A549 (cell line): ENCODE results near the gene FADS3. TPM values are rescaled to one million over a fixed set of nuclear protein-coding genes. Genes with fewer than 3 reads are reported as not detected.

Experiments
- ATAC-seq, 2 experiments: fragments of 200-7000 bp in 1 of 2; fragments of >200 bp in 1 of 2; cut with Nextera tagmentation in 1 of 2; cut with Tn5 transposase in 1 of 2; 3 replicates each; pipeline versions ENCODE4 v1.8.0 to v1.9.1; 2018 to 2020; ENCODE audit warnings: mild to moderate bottlenecking in 1 of 2, moderate library complexity in 1 of 2
- CTCF ChIA-PET: fragments of 300-600 bp; sonication (Branson Sonifier 250); formaldehyde crosslinking; extraction: SDS; loops from one replicate; lab custom pipeline; 2021; ENCODE audit warnings: antibody characterized with exemption, inconsistent platforms; lab: Yijun Ruan, JAX
- POLR2A ChIA-PET: fragments of 350-600 bp; formaldehyde crosslinking; extraction: SDS; loops from one replicate; lab custom pipeline; 2021; ENCODE audit warnings: antibody characterized with exemption, inconsistent platforms; lab: Yijun Ruan, JAX
- DNase-seq, 2 experiments: peaks; one replicate each; pipeline versions ENCODE4 v3.0.0 to v3.0.0-alpha.2; 2011 to 2016; ENCODE audit warnings: low read depth in 1 of 2, low spot score in 1 of 2
- FAIRE-seq: peaks from 2 replicates; lab custom pipeline; 2011; peaks lifted over from hg19 to GRCh38; lab: Jason Lieb, UNC
- H3K27ac ChIP-seq, 2 experiments: fragments of >200 bp; sonication (Bioruptor Twin); formaldehyde crosslinking; 3 replicates each; pipeline ENCODE4 v1.5.1; 2016 to 2017
- H3K4me1 ChIP-seq: fragments of >200 bp; sonication (Bioruptor Twin); formaldehyde crosslinking; 3 replicates; pipeline ENCODE4 v1.6.1; 2016
- H3K4me2 ChIP-seq: fragments of >200 bp; sonication (Bioruptor Twin); formaldehyde crosslinking; 3 replicates; pipeline ENCODE4 v1.6.1; 2016
- H3K4me3 ChIP-seq: fragments of >200 bp; sonication (Bioruptor Twin); formaldehyde crosslinking; 3 replicates; pipeline ENCODE4 v1.5.1; 2016
- H3K9me3 ChIP-seq: fragments of >200 bp; sonication (Bioruptor Twin); formaldehyde crosslinking; 3 replicates; pipeline ENCODE4 v1.6.1; 2016
- EHF ChIP-seq: fragments of 250-450 bp; sonication (Bioruptor Pico); IDR thresholded peaks from 2 replicates; pipeline ENCODE4 v1.5.0; 2020; ENCODE audit warnings: mild to moderate bottlenecking
- FOSB ChIP-seq: fragments of 250-450 bp; sonication (Bioruptor Pico); IDR thresholded peaks from 2 replicates; pipeline ENCODE4 v1.5.0; 2020; ENCODE audit warnings: mild to moderate bottlenecking, moderate library complexity
- FOXS1 ChIP-seq: fragments of 250-450 bp; sonication (Bioruptor Pico); IDR thresholded peaks from 2 replicates; pipeline ENCODE4 v1.5.0; 2020; ENCODE audit warnings: mild to moderate bottlenecking, moderate library complexity
- GATA3 ChIP-seq: IDR thresholded peaks from 2 replicates; pipeline ENCODE4 v1.6.1; 2012; ENCODE audit warnings: borderline replicate concordance
- HEYL ChIP-seq: fragments of 250-450 bp; sonication (Bioruptor Pico); IDR thresholded peaks from 2 replicates; pipeline ENCODE4 v1.8.0; 2021; ENCODE audit warnings: mild to moderate bottlenecking, moderate library complexity
- HOXB5 ChIP-seq: fragments of 250-450 bp; sonication (Bioruptor Pico); IDR thresholded peaks from 2 replicates; pipeline ENCODE4 v1.5.0; 2020; ENCODE audit warnings: mild to moderate bottlenecking, moderate library complexity
- JUN ChIP-seq, 2 experiments: fragments of >200 bp; sonication (Bioruptor Twin); formaldehyde crosslinking; IDR thresholded peaks; 2 replicates in 1 of 2; 3 replicates in 1 of 2; pipeline ENCODE4 v1.6.1; 2016 to 2017
- JUNB ChIP-seq: fragments of >200 bp; sonication (Bioruptor Twin); formaldehyde crosslinking; IDR thresholded peaks from 2 replicates; pipeline ENCODE4 v1.6.1; 2016
- KDM5A ChIP-seq: fragments of 200-600 bp; sonication (generic); IDR thresholded peaks from 2 replicates; pipeline ENCODE4 v1.6.1; 2016; ENCODE audit warnings: antibody characterized with exemption, mild to moderate bottlenecking
- MAFK ChIP-seq: fragments of 450-650 bp; IDR thresholded peaks from 2 replicates; pipeline ENCODE4 v1.6.1; 2014; ENCODE audit not compliant: partially characterized antibody
- MYC ChIP-seq: IDR thresholded peaks from 2 replicates; pipeline ENCODE4 v1.6.1; 2012; ENCODE audit warnings: mild to moderate bottlenecking, inconsistent platforms, low read length, improper control_type of control experiment, borderline replicate concordance
- POLR2A ChIP-seq: IDR thresholded peaks from 2 replicates; pipeline ENCODE4 v1.6.1; 2012; ENCODE audit warnings: mild to moderate bottlenecking, low read length
- POLR2AphosphoS2 ChIP-seq: conservative IDR thresholded peaks from 2 replicates; pipeline ENCODE4 v1.6.1; 2012; ENCODE audit warnings: low read length, improper control_type of control experiment, inconsistent platforms
- RAD21 ChIP-seq, 2 experiments: fragments of >200 bp in 1 of 2; sonication (Bioruptor Twin) in 1 of 2; formaldehyde crosslinking in 1 of 2; IDR thresholded peaks in 1 of 2; conservative IDR thresholded peaks in 1 of 2; 2 replicates in 1 of 2; 3 replicates in 1 of 2; pipeline ENCODE4 v1.6.1; 2012 to 2018; ENCODE audit warnings: inconsistent platforms in 1 of 2
- RNF2 ChIP-seq: fragments of 200-600 bp; sonication (generic); IDR thresholded peaks from 2 replicates; pipeline ENCODE4 v1.6.1; 2016; ENCODE audit warnings: low read depth, mild to moderate bottlenecking, antibody characterized with exemption, moderate library complexity, borderline replicate concordance
- SMC3 ChIP-seq: fragments of >200 bp; sonication (Bioruptor Twin); formaldehyde crosslinking; IDR thresholded peaks from 3 replicates; pipeline ENCODE4 v1.6.1; 2018; ENCODE audit warnings: inconsistent platforms
- ZNF302 ChIP-seq: fragments of 250-450 bp; sonication (Bioruptor Pico); IDR thresholded peaks from 2 replicates; pipeline ENCODE4 v1.9.0; 2021; ENCODE audit warnings: inconsistent platforms, mild to moderate bottlenecking, moderate library complexity
- ZSCAN20 ChIP-seq: fragments of 250-450 bp; sonication (Bioruptor Pico); IDR thresholded peaks from 2 replicates; pipeline ENCODE4 v1.8.0; 2022; ENCODE audit warnings: mild to moderate bottlenecking, moderate library complexity
- WGBS: methylation state at CpG from one replicate; pipeline ENCODE4 v1.1.6; 2017; ENCODE audit errors: missing lambda C conversion rate; 5-methylcytosine and 5-hydroxymethylcytosine counted together
- polyA plus RNA-seq, 4 experiments: library from polyadenylated mRNA; depleted of rRNA in 3 of 4; stranded (reverse); fragments of >200 nt; fragmentation: RNase III in 1 of 4; extraction: RNeasy Plus Mini Kit Qiagen cat#74134 plus additional on column Dnase treatment in 1 of 4; gene quantifications; 2 replicates in 3 of 4; 3 replicates in 1 of 4; pipeline ENCODE4 v1.2.3, GENCODE V29; 2011 to 2017
- TF ChIP-seq, protein P1 (sequence below): fragments of 250-450 bp; sonication (Bioruptor Pico); IDR thresholded peaks from 2 replicates; pipeline ENCODE4 v1.5.0; 2021; ENCODE audit warnings: mild to moderate bottlenecking, moderate library complexity, borderline replicate concordance
- TF ChIP-seq, protein P2 (sequence below): IDR thresholded peaks from 2 replicates; pipeline ENCODE4 v1.6.1; 2012
- TF ChIP-seq, protein P3 (sequence below): IDR thresholded peaks from 2 replicates; pipeline ENCODE4 v1.6.1; 2012; ENCODE audit warnings: low read depth, borderline replicate concordance
- TF ChIP-seq, protein P4 (sequence below): fragments of 200-600 bp; sonication (generic); IDR thresholded peaks from 2 replicates; pipeline ENCODE4 v1.6.1; 2016; ENCODE audit warnings: antibody characterized with exemption, mild to moderate bottlenecking, moderate library complexity
- TF ChIP-seq, protein P5 (sequence below): fragments of 150-350 bp; IDR thresholded peaks from 2 replicates; pipeline ENCODE4 v1.6.1; 2014; ENCODE audit warnings: low read depth, mild to moderate bottlenecking, low read length

Gene FADS3
- polyA plus RNA-seq, 2 of the 4 experiments (the other 2 are of a cell fraction), result 17.5 to 36.3 TPM

DNA sequence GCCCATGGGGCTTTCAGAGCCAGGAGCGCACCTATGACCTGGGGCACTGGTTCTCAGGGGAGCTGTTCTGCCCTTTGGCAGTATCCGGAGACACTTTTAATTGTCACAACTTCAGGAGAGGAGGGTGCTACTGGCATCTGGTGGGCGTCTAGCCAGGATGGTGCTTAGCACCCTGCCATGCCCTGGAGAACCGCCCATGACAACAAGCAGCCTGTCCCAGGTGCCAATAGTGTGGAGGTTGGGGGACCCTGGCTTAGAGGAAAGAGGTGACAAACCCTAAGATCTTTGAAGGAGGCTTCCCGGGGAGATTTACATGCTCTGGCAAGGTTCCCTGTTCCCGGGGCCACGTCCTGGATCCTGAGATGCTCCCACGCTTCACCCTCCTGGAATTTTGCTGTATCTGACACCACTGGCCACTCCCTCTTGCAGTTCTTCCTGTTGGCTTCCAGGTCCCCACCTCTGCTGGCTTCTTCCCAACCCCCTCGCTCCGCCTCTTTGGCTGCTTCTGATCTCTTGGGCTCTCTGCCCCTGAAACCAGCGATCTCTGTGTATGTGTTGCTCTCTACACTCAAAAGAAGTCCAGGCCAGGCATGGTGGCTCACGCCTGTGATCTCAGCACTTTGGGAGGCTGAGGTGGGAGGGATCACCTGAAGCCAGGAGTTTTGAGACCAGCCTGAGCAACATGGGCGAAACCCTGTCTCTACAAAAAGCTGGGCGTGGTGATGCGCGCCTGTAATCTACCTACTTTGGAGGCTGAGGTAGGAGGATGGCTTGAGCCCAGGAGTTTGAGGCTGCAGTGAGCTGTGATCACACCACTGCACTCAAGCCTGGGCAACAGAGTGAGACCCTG lies 31.1 kb downstream of the FADS3 start:
- H3K9me3 ChIP-seq, result no peaks in the 10 kb centered on the region
- no peaks in the 10 kb centered on the region for H3K4me1 ChIP-seq
- 0 out of 6 replicates have a peak, but pooled peaks of 1 of the 2 experiments have one; percentile 5 for ATAC-seq
- no peak overlapping the region for H3K4me2 ChIP-seq
- no peak overlapping the region for H3K27ac ChIP-seq
- TF ChIP-seq, protein P1, sequence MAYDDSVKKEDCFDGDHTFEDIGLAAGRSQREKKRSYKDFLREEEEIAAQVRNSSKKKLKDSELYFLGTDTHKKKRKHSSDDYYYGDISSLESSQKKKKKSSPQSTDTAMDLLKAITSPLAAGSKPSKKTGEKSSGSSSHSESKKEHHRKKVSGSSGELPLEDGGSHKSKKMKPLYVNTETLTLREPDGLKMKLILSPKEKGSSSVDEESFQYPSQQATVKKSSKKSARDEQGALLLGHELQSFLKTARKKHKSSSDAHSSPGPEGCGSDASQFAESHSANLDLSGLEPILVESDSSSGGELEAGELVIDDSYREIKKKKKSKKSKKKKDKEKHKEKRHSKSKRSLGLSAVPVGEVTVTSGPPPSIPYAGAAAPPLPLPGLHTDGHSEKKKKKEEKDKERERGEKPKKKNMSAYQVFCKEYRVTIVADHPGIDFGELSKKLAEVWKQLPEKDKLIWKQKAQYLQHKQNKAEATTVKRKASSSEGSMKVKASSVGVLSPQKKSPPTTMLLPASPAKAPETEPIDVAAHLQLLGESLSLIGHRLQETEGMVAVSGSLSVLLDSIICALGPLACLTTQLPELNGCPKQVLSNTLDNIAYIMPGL, result no peak
- no peak for TF ChIP-seq RNF2
- TF ChIP-seq JUN (IDR thresholded peaks at IDR 0.05), result no peak
- TF ChIP-seq ZNF302 (CRISPR knock-in tag), result no peak
- no peak for TF ChIP-seq FOSB
- TF ChIP-seq, protein P2, sequence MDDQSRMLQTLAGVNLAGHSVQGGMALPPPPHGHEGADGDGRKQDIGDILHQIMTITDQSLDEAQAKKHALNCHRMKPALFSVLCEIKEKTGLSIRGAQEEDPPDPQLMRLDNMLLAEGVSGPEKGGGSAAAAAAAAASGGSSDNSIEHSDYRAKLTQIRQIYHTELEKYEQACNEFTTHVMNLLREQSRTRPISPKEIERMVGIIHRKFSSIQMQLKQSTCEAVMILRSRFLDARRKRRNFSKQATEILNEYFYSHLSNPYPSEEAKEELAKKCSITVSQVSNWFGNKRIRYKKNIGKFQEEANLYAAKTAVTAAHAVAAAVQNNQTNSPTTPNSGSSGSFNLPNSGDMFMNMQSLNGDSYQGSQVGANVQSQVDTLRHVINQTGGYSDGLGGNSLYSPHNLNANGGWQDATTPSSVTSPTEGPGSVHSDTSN, result no peak
- no peak for TF ChIP-seq HEYL
- TF ChIP-seq POLR2AphosphoS2, result no peak
- TF ChIP-seq FOXS1 (CRISPR knock-in tag), result no peak
- no peak for TF ChIP-seq KDM5A
- no peak for TF ChIP-seq POLR2A
- no peak for TF ChIP-seq GATA3
- DNase-seq, result peak in 1 of 2 experiments; percentile 42
- WGBS, result 89% methylated on average over 16 of the region's 16 CpGs
- ChIA-PET CTCF (interaction anchor here (0.7 to 1.5 kb wide), 2 partner anchors 37 to 113 kb away, joined by 3 to 4 read pairs; no protein-coding TSS in a partner anchor), POLR2A (no interaction called here)
- H3K4me3 ChIP-seq, result no peak overlapping the region
- no peak for FAIRE-seq

DNA sequence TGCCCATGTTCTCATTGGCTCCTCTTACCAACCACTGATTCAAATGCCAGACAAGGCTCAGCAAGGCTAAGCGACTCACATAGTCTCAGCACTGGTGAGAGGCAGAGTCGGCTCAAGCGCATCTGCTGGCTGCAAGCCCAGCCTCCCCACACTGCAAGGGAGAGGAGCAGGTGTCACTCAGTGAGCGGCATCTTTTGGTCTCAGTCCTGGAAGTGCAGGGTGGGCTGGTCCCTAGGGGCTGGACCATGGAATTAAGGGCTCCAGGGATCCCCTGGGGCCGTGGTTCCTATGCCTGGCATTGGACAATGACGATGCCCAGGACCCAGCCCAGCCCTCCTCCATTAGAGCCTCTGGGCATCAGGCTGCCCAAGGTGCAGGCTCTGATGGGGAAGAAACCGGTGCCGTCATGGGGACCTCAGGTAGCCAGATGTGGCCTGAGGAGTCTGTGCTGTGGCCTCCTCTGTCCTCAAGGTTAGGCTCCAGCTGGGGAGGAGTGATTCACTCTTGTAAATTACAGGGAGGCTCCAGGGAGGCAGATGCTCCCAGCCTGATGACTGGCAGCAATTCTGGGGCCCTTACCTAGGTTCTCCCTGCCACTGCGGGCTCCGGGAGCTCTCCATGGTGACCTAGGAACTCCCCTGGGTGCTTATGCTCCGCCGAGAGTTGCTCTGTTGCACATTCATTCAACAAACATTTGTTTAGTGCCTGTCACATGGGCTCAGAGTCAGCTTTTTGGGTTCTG lies 35.2 kb downstream of the FADS3 start:
- POLR2A ChIA-PET, result no interaction called here
- CTCF ChIA-PET, result interaction anchor here (1.0 to 3.4 kb wide), 5 partner anchors 15 to 252 kb away, joined by 3 to 16 read pairs (median 4); no protein-coding TSS in a partner anchor
- H3K4me1 ChIP-seq, result no peaks in the 10 kb centered on the region
- DNase-seq, result no peak
- no peaks in the 10 kb centered on the region for H3K9me3 ChIP-seq
- H3K4me2 ChIP-seq, result no peak overlapping the region
- 0 out of 6 replicates have a peak overlapping the region, but pooled peaks of 1 of the 2 experiments have one; percentile 8 for H3K27ac ChIP-seq
- WGBS, result 77% methylated on average over 7 of the region's 12 CpGs
- no peak for FAIRE-seq
- no peak overlapping the region for H3K4me3 ChIP-seq
- peak; percentile 9 to 21; a peak in 4 of 6 replicates for ATAC-seq
- TF ChIP-seq EHF (CRISPR knock-in tag) (no peak), MYC (no peak), FOSB (no peak), MAFK (no peak), ZSCAN20 (CRISPR knock-in tag) (no peak), ZNF302 (CRISPR knock-in tag) (no peak), SMC3 (no peak), HEYL (no peak), HOXB5 (CRISPR knock-in tag) (no peak), JUNB (no peak), POLR2A (no peak), RAD21 (conservative IDR thresholded peaks at IDR 0.05 in 1 of 2, IDR thresholded peaks at IDR 0.05 in 1 of 2) (no peak)
- TF ChIP-seq, protein P1, result no peak
- TF ChIP-seq, protein P3, sequence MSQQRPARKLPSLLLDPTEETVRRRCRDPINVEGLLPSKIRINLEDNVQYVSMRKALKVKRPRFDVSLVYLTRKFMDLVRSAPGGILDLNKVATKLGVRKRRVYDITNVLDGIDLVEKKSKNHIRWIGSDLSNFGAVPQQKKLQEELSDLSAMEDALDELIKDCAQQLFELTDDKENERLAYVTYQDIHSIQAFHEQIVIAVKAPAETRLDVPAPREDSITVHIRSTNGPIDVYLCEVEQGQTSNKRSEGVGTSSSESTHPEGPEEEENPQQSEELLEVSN, result no peak
- TF ChIP-seq, protein P4, sequence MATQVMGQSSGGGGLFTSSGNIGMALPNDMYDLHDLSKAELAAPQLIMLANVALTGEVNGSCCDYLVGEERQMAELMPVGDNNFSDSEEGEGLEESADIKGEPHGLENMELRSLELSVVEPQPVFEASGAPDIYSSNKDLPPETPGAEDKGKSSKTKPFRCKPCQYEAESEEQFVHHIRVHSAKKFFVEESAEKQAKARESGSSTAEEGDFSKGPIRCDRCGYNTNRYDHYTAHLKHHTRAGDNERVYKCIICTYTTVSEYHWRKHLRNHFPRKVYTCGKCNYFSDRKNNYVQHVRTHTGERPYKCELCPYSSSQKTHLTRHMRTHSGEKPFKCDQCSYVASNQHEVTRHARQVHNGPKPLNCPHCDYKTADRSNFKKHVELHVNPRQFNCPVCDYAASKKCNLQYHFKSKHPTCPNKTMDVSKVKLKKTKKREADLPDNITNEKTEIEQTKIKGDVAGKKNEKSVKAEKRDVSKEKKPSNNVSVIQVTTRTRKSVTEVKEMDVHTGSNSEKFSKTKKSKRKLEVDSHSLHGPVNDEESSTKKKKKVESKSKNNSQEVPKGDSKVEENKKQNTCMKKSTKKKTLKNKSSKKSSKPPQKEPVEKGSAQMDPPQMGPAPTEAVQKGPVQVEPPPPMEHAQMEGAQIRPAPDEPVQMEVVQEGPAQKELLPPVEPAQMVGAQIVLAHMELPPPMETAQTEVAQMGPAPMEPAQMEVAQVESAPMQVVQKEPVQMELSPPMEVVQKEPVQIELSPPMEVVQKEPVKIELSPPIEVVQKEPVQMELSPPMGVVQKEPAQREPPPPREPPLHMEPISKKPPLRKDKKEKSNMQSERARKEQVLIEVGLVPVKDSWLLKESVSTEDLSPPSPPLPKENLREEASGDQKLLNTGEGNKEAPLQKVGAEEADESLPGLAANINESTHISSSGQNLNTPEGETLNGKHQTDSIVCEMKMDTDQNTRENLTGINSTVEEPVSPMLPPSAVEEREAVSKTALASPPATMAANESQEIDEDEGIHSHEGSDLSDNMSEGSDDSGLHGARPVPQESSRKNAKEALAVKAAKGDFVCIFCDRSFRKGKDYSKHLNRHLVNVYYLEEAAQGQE, result no peak
- TF ChIP-seq, protein P5, sequence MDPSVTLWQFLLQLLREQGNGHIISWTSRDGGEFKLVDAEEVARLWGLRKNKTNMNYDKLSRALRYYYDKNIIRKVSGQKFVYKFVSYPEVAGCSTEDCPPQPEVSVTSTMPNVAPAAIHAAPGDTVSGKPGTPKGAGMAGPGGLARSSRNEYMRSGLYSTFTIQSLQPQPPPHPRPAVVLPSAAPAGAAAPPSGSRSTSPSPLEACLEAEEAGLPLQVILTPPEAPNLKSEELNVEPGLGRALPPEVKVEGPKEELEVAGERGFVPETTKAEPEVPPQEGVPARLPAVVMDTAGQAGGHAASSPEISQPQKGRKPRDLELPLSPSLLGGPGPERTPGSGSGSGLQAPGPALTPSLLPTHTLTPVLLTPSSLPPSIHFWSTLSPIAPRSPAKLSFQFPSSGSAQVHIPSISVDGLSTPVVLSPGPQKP, result no peak
